HepG2 (cell line): ENCODE data around the gene ANKRA2. TPM values are rescaled to one million over a fixed set of nuclear protein-coding genes. Genes with fewer than 3 reads are reported as not detected.
"Not testable (repeated sequence)": the region's sequence is repeated elsewhere in the genome, so short reads cannot be mapped to it uniquely, and the experiment has no call there.

Experiments
- ATAC-seq: fragments of 200-7000 bp; cut with Tn5 transposase; 3 replicates; pipeline ENCODE4 v1.9.1; 2020; ENCODE audit warnings: mild to moderate bottlenecking, moderate library complexity
- BruUV-seq: library from RNA; stranded (reverse); fragments of 400-500 nt; replicated peaks from 2 replicates; lab custom pipeline; 2021; lab: Mats Ljungman, UMichigan
- CTCF ChIA-PET: fragments of 300-600 bp; formaldehyde crosslinking; extraction: SDS; loops from one replicate; lab custom pipeline; 2021; ENCODE audit warnings: low total read pairs, inconsistent platforms, low intra/inter-chr PET ratio; lab: Yijun Ruan, JAX
- POLR2A ChIA-PET: fragments of 350-600 bp; sonication (Branson Sonifier 250); formaldehyde crosslinking; loops from one replicate; lab custom pipeline; 2020; ENCODE audit warnings: antibody characterized with exemption, inconsistent platforms; lab: Yijun Ruan, JAX
- DNase-seq: peaks from one replicate; pipeline ENCODE4 v3.0.0-alpha.2; 2015; ENCODE audit warnings: low spot score
- FAIRE-seq: peaks from 3 replicates; lab custom pipeline; 2011; peaks lifted over from hg19 to GRCh38; lab: Jason Lieb, UNC
- H2AFZ ChIP-seq: one replicate; pipeline ENCODE4 v1.6.1; 2011; ENCODE audit warnings: low read length, inconsistent platforms
- H3K27ac ChIP-seq: fragments of 300-600 bp; 3 replicates; pipeline ENCODE4 v1.8.0; 2011; ENCODE audit warnings: mixed run types, mild to moderate bottlenecking, mixed read lengths, low read length, inconsistent platforms; ENCODE audit not compliant: insufficient read depth; ENCODE audit errors: extremely low read length
- H3K27me3 ChIP-seq, 2 experiments: fragments of 200-600 bp in 1 of 2; 2 replicates in 1 of 2; 3 replicates in 1 of 2; pipeline versions ENCODE4 v1.6.0 to v1.8.0; 2011; ENCODE audit warnings: low read length in 2 of 2, mild to moderate bottlenecking in 2 of 2, moderate library complexity in 2 of 2, inconsistent platforms in 1 of 2; ENCODE audit not compliant: insufficient read depth in 2 of 2, control insufficient read depth in 1 of 2
- H3K36me3 ChIP-seq, 2 experiments: fragments of 200-600 bp in 1 of 2; replicated peaks in 1 of 2; 2 replicates in 1 of 2; 3 replicates in 1 of 2; pipeline versions ENCODE4 v1.5.1 to v1.8.0; 2011; ENCODE audit warnings: low read length in 2 of 2, inconsistent platforms in 1 of 2; ENCODE audit not compliant: insufficient read depth in 2 of 2, control insufficient read depth in 1 of 2
- H3K4me1 ChIP-seq: 2 replicates; pipeline ENCODE4 v1.5.1; 2012; ENCODE audit warnings: low read length, inconsistent platforms; ENCODE audit not compliant: insufficient read depth
- H3K4me2 ChIP-seq: 2 replicates; pipeline ENCODE4 v1.6.0; 2011; ENCODE audit warnings: low read depth, low read length, inconsistent platforms
- H3K4me3 ChIP-seq, 3 experiments: fragments of 200-600 bp in 1 of 3; sonication (generic), shearing (Covaris generic) in 1 of 3; replicated peaks in 1 of 3; 2 replicates each; pipeline ENCODE4 v1.5.1; 2011 to 2016; ENCODE audit warnings: low read length in 3 of 3, inconsistent platforms in 2 of 3, low read depth in 2 of 3, mild to moderate bottlenecking in 2 of 3, control low read depth in 1 of 3, mixed read lengths in 1 of 3; ENCODE audit not compliant: insufficient read depth in 1 of 3
- H3K79me2 ChIP-seq: one replicate; pipeline ENCODE4 v1.6.1; 2011; ENCODE audit warnings: low read length, inconsistent platforms; ENCODE audit not compliant: insufficient read depth
- H3K9ac ChIP-seq: 2 replicates; pipeline ENCODE4 v1.6.0; 2011; ENCODE audit warnings: mild to moderate bottlenecking, low read depth, low read length, inconsistent platforms; ENCODE audit not compliant: insufficient read depth
- H3K9me3 ChIP-seq: 2 replicates; pipeline ENCODE4 v1.5.1; 2012; ENCODE audit warnings: mild to moderate bottlenecking, low read length
- H4K20me1 ChIP-seq: 2 replicates; pipeline ENCODE4 v1.6.0; 2011; ENCODE audit warnings: inconsistent platforms, mild to moderate bottlenecking, low read length, moderate library complexity; ENCODE audit not compliant: insufficient read depth
- ATRX ChIP-seq: sonication (generic); formaldehyde crosslinking; IDR thresholded peaks from 2 replicates; pipeline ENCODE4 v1.4.0; 2020; ENCODE audit warnings: missing genetic modification reagents, borderline replicate concordance
- HOXA5 ChIP-seq: sonication (generic); formaldehyde crosslinking; IDR thresholded peaks from 2 replicates; pipeline ENCODE4 v1.4.0; 2020; ENCODE audit warnings: missing genetic modification reagents
- NCOA2 ChIP-seq: sonication (generic); formaldehyde crosslinking; IDR thresholded peaks from 2 replicates; pipeline ENCODE4 v1.8.0; 2022; ENCODE audit warnings: inconsistent platforms
- SP140L ChIP-seq: sonication (generic); formaldehyde crosslinking; IDR thresholded peaks from 2 replicates; pipeline ENCODE4 v1.4.0; 2020; ENCODE audit warnings: missing genetic modification reagents, borderline replicate concordance
- ZNF235 ChIP-seq: sonication (generic); formaldehyde crosslinking; IDR thresholded peaks from 2 replicates; pipeline ENCODE4 v1.8.1; 2023; ENCODE audit warnings: mild to moderate bottlenecking, missing genetic modification reagents, borderline replicate concordance
- ZSCAN25 ChIP-seq: sonication (generic); formaldehyde crosslinking; IDR thresholded peaks from 2 replicates; pipeline ENCODE4 v1.8.0; 2022; ENCODE audit warnings: mild to moderate bottlenecking, missing genetic modification reagents
- WGBS: methylation state at CpG from one replicate; pipeline ENCODE4 v1.1.6; 2017; ENCODE audit warnings: low lambda C conversion rate; 5-methylcytosine and 5-hydroxymethylcytosine counted together
- in situ Hi-C: cut with HindIII; loops from 2 replicates; pipeline ENCODE4 v1.10.0; 2017; ENCODE audit warnings: low pct_unique_long_range_greater_than_20kb; ENCODE audit not compliant: extremely low pct_ligation_motif_present
- intact Hi-C: fragments of 100-400 bp; cut with micrococcal nuclease; formaldehyde crosslinking; loops from one replicate; pipeline ENCODE4 v1.10.0; 2022; ENCODE audit not compliant: unreplicated experiment
- polyA plus RNA-seq, 8 experiments: library from polyadenylated mRNA; depleted of rRNA in 3 of 8; stranded (reverse) in 7 of 8; unstranded in 1 of 8; fragments of >200 nt; fragmentation: Illumina TruSeq in 4 of 8; extraction: Trizol in 4 of 8; gene quantifications; 2 replicates each; pipeline versions ENCODE4 v1.2.1 to v1.2.3, GENCODE V29; 2011 to 2016; ENCODE audit warnings: low read depth in 4 of 8, missing spikeins in 1 of 8, mixed read lengths in 1 of 8; ENCODE audit not compliant: insufficient read depth in 1 of 8
- total RNA-seq, 5 experiments: library from RNA; depleted of rRNA; stranded (reverse); fragments of >200 nt; fragmentation: Illumina TruSeq; extraction: Trizol; gene quantifications; 2 replicates each; pipeline ENCODE4 v1.2.3, GENCODE V29; 2016; ENCODE audit warnings: low read depth in 1 of 5
- TF ChIP-seq, protein P1 (sequence below): sonication (generic); formaldehyde crosslinking; IDR thresholded peaks from 2 replicates; pipeline ENCODE4 v1.4.0; 2020; ENCODE audit warnings: missing genetic modification reagents

Gene ANKRA2
- total and polyA plus RNA-seq, 2 of the 13 experiments (the other 11 are each of a cell fraction or from before 2014, with no cell fraction given), result 23.6 to 33.6 TPM

DNA sequence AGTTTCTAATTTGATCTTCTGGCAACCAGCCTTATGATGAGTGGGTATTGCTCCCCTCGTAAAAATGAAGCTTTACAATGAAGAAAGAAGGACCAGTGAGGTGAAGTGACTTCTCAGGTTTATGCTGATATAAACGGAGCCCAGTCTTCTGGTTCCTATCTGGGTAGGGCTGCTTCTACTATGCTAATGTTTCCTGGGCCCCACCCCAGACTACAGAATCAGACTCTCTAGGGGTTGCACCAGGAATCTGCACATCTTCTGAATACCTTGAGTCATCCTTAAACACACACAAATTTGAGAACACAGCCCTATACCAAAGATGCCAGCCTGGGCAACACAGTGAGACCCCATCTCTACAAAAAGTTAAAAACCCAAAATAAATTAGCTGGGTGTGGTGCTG, 51.0 kb downstream of the ANKRA2 start:
- ATAC-seq (no peak), DNase-seq (no peak), FAIRE-seq (no peak)
- H3K36me3 ChIP-seq, result no peaks in the 10 kb centered on the region
- H3K4me3 ChIP-seq, result no peak overlapping the region
- 89% methylated on average over 2 of the region's 2 CpGs for WGBS
- in situ Hi-C loops (no loop called here), intact Hi-C loops (no loop called here)
- POLR2A ChIA-PET, result no interaction called here
- H3K9me3 ChIP-seq, result no peaks in the 10 kb centered on the region
- no peak overlapping the region for H2AFZ ChIP-seq
- no peaks in the 10 kb centered on the region for H3K79me2 ChIP-seq
- no peak overlapping the region for H3K9ac ChIP-seq
- no peaks in the 10 kb centered on the region for H3K4me1 ChIP-seq
- no peaks in the 10 kb centered on the region for H3K27me3 ChIP-seq
- H3K4me2 ChIP-seq, result no peak overlapping the region
- H4K20me1 ChIP-seq, result no peaks in the 10 kb centered on the region
- BruUV-seq, result no TSS peak
- TF ChIP-seq ZSCAN25 (CRISPR knock-in tag) (no peak), ZNF235 (no peak), HOXA5 (no peak)
- CTCF ChIA-PET, result no interaction called here
- no peak overlapping the region for H3K27ac ChIP-seq

DNA sequence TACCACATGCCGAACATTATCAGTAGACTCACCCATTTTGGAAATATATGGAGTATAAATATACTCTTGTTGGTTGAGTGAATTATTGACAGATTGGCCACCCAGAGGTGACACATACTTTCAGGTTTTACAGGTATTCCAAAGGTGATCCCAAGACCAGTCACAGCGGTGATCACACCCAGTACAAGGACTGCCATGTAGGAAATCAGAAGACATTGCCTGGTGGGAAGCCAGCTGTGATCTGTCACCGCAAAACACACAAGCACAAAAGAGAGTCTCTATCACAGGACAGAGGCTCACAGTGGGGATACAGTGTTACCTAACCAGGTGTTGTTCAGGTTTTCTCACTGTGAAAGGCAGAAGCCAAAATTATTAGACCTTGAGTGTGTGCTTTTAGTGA, 51.4 kb downstream of the ANKRA2 start:
- no peak for ATAC-seq
- FAIRE-seq, result no peak
- intact Hi-C loops (no loop called here), in situ Hi-C loops (no loop called here)
- Histone ChIP-seq H3K79me2 (no peaks in the 10 kb centered on the region), H3K9ac (no peak overlapping the region), H3K27ac (no peak overlapping the region), H2AFZ (no peak overlapping the region), H3K4me1 (no peaks in the 10 kb centered on the region), H3K4me2 (no peak overlapping the region), H3K4me3 (no peak overlapping the region), H3K9me3 (no peaks in the 10 kb centered on the region), H4K20me1 (no peaks in the 10 kb centered on the region), H3K27me3 (no peaks in the 10 kb centered on the region), H3K36me3 (no peaks in the 10 kb centered on the region)
- CTCF ChIA-PET, result no interaction called here
- BruUV-seq, result no TSS peak
- 70% methylated on average over 3 of the region's 3 CpGs for WGBS
- no peak for DNase-seq
- POLR2A ChIA-PET, result no interaction called here
- TF ChIP-seq ATRX (CRISPR knock-in tag) (no peak), NCOA2 (no peak), SP140L (no peak)
- TF ChIP-seq, protein P1, sequence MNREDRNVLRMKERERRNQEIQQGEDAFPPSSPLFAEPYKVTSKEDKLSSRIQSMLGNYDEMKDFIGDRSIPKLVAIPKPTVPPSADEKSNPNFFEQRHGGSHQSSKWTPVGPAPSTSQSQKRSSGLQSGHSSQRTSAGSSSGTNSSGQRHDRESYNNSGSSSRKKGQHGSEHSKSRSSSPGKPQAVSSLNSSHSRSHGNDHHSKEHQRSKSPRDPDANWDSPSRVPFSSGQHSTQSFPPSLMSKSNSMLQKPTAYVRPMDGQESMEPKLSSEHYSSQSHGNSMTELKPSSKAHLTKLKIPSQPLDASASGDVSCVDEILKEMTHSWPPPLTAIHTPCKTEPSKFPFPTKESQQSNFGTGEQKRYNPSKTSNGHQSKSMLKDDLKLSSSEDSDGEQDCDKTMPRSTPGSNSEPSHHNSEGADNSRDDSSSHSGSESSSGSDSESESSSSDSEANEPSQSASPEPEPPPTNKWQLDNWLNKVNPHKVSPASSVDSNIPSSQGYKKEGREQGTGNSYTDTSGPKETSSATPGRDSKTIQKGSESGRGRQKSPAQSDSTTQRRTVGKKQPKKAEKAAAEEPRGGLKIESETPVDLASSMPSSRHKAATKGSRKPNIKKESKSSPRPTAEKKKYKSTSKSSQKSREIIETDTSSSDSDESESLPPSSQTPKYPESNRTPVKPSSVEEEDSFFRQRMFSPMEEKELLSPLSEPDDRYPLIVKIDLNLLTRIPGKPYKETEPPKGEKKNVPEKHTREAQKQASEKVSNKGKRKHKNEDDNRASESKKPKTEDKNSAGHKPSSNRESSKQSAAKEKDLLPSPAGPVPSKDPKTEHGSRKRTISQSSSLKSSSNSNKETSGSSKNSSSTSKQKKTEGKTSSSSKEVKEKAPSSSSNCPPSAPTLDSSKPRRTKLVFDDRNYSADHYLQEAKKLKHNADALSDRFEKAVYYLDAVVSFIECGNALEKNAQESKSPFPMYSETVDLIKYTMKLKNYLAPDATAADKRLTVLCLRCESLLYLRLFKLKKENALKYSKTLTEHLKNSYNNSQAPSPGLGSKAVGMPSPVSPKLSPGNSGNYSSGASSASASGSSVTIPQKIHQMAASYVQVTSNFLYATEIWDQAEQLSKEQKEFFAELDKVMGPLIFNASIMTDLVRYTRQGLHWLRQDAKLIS (CRISPR knock-in tag), result no peak

DNA sequence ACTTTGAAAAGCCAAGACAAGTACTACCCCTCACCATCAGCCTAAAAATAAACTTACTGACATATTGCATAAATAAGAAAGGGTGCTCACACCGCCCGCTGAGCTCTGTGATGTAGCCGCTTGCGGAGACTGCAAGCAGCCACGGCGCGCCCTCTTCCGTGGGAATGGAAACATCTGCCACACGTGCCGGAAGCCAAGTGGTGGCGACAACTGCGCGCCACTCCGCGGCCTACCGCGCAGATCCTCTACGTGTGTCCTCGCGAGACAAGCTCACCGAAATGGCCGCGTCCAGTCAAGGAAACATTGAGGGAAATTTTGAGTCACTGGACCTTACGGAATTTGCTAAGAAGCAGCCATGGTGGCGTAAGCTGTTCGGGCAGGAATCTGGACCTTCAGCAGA, 56.9 kb downstream of the ANKRA2 start:
- WGBS, result 98% methylated on average over 25 of the region's 26 CpGs
- H3K27me3 ChIP-seq, H2AFZ ChIP-seq, intact Hi-C loops, in situ Hi-C loops, H3K9ac ChIP-seq, BruUV-seq, H3K79me2 ChIP-seq, CTCF ChIA-PET, H3K27ac ChIP-seq, H3K4me2 ChIP-seq, DNase-seq, H4K20me1 ChIP-seq, H3K4me3 ChIP-seq, H3K9me3 ChIP-seq, FAIRE-seq: not testable (repeated sequence)
- POLR2A ChIA-PET, result interaction anchor here (1.4 to 2.5 kb wide), 2 partner anchors 10 to 11 kb away, joined by 4 to 14 read pairs; partner anchors contain the start of gene BTF3
- ATAC-seq, result peak; percentile 28; the same call in 1 of the 3 replicates
- Histone ChIP-seq H3K36me3 (peaks cover 0 to 27% of the 10 kb centered on the region in 2 experiments; a peak in 4 of 5 replicates), H3K4me1 (peaks cover 12% of the 10 kb centered on the region; the same call in 1 of the 2 replicates)
